Ishikawa (cell line): ENCODE data around the gene SLAMF8.
A peak's percentile ranks its signal among the peaks of the same experiment; 100 is the strongest.

Source experiments
- CEBPB ChIP-seq: IDR thresholded peaks from 2 replicates; pipeline ENCODE4 v1.6.1; 2012
- CREB1 ChIP-seq: IDR thresholded peaks from 2 replicates; pipeline ENCODE4 v1.6.1; 2012; ENCODE audit warnings: low read depth
- EGR1 ChIP-seq: IDR thresholded peaks from 2 replicates; pipeline ENCODE4 v1.6.1; 2012
- EP300 ChIP-seq: IDR thresholded peaks from 2 replicates; pipeline ENCODE4 v1.6.1; 2012; ENCODE audit warnings: borderline replicate concordance
- FOXM1 ChIP-seq: IDR thresholded peaks from 2 replicates; pipeline ENCODE4 v1.6.1; 2012; ENCODE audit warnings: low read depth, borderline replicate concordance
- NFIC ChIP-seq: IDR thresholded peaks from 2 replicates; pipeline ENCODE4 v1.6.1; 2012
- RAD21 ChIP-seq: IDR thresholded peaks from 2 replicates; pipeline ENCODE4 v1.6.1; 2012; ENCODE audit warnings: low read depth
- TAF1 ChIP-seq: IDR thresholded peaks from 2 replicates; pipeline ENCODE4 v1.6.1; 2012; ENCODE audit warnings: low read depth, mild to moderate bottlenecking
- TCF12 ChIP-seq: IDR thresholded peaks from 2 replicates; pipeline ENCODE4 v1.6.1; 2012; ENCODE audit warnings: low read depth
- TEAD4 ChIP-seq: IDR thresholded peaks from 2 replicates; pipeline ENCODE4 v1.6.1; 2012
- YY1 ChIP-seq: IDR thresholded peaks from 2 replicates; pipeline ENCODE4 v1.6.1; 2012; ENCODE audit warnings: low read depth
- ZBTB7A ChIP-seq: IDR thresholded peaks from 2 replicates; pipeline ENCODE4 v1.6.1; 2012; ENCODE audit warnings: low read depth
- TF ChIP-seq, protein P1 (sequence below): IDR thresholded peaks from 2 replicates; pipeline ENCODE4 v1.6.1; 2012
- TF ChIP-seq, protein P2 (sequence below): IDR thresholded peaks from 2 replicates; pipeline ENCODE4 v1.6.1; 2012; ENCODE audit warnings: low read depth, mild to moderate bottlenecking
- TF ChIP-seq, protein P3 (sequence below): IDR thresholded peaks from 2 replicates; pipeline ENCODE4 v1.6.1; 2012

Gene SLAMF8

DNA sequence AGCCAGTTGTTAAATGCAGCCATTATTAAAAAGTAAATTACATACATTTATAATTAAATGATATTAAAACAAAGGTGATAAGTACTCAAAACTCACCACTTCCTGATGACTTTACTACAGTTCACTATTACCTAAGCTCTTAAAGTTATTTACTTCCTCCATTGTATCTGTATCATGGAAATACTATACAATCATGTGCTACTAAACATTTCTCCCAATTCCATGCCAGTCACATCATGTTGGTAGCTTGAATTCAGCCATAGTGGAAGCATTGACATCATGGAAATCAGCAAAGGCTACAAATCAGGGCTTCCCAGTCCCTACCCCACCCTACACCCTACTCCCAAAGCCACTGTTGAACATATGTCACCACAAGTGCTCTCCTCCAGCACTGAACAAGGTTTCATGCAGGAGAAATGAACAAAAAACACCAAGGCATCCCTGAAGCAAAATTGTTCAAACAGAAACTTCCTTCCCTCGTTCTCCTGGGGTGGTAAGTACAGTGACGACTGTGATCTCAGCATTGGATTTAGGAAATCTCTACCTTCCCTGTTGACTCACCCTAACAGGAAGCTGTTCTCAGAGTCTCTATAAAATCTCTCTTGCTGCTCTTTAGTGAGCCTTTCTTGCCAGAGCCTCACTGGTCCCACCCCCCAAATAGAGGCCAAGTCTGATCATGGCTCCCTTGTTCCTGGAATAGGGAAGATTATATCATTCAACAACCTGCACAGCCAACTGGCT is 23.1 kb downstream of the SLAMF8 start:
- no peak for TF ChIP-seq ZBTB7A
- no peak for TF ChIP-seq YY1
- no peak for TF ChIP-seq TEAD4
- TF ChIP-seq FOXM1: no peak
- no peak for TF ChIP-seq NFIC

DNA sequence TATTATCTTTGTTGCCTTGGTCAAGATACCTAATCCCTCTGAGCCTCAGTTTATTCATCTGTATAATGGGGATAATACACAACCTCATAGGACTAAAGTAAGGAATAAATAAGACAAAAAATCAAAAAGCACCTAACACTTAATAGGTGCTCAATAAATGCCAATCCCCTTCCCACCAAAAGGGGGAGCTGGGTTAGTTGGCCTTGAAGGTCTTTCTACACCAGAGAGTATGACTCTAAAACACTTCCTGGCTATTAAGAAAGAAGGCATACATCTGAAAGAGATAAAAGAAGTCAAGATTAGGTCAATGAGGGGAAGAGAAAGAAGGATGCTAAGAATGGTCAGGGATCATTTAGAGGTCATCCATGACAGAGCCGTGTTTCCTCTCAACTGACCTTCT is 24.7 kb downstream of the SLAMF8 start:
- TF ChIP-seq RAD21 (no peak), NFIC (no peak), ZBTB7A (no peak), CREB1 (no peak), EP300 (no peak), FOXM1 (no peak), YY1 (no peak), TCF12 (no peak), EGR1 (no peak), TAF1 (no peak), TEAD4 (no peak)
- TF ChIP-seq, protein P1, sequence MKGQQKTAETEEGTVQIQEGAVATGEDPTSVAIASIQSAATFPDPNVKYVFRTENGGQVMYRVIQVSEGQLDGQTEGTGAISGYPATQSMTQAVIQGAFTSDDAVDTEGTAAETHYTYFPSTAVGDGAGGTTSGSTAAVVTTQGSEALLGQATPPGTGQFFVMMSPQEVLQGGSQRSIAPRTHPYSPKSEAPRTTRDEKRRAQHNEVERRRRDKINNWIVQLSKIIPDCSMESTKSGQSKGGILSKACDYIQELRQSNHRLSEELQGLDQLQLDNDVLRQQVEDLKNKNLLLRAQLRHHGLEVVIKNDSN: no peak

DNA sequence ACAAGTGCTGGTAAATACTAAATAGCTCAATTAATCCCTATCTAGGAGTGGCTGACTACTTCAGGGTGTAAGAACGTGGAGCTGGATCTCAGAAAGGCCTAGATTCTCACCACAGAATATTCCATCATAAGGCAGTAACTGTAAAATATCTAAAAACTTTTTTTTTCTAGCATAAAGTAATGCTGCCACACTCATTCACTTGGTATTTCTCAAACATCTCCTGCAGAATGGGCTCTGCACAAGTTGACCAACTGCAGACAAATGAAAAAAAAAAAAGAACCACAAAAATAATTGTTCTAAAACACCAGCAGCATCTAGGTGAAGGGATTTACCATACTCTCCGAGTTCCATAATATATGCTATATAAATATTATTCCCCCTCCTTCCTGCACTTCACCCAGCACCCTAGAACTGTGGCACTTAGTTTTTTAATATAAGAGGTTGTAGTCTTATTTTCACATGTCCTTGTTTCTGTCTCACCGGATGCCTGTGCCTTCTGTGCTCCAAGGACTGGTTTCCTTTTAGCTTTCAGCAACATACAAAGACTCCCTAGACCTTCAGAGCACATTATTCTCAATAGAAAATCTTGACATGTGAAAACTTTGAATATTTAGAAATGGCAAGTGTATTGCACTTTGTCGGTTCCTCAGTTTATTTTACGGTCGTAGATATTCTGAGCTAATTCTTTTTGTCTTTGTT is 26.9 kb downstream of the SLAMF8 start:
- TF ChIP-seq RAD21 (no peak), CEBPB (no peak), EGR1 (no peak), EP300 (no peak), TEAD4 (no peak), TCF12 (no peak), NFIC (no peak), TAF1 (no peak), YY1 (no peak), CREB1 (no peak), ZBTB7A (no peak)
- TF ChIP-seq, protein P1: no peak
- TF ChIP-seq, protein P2, sequence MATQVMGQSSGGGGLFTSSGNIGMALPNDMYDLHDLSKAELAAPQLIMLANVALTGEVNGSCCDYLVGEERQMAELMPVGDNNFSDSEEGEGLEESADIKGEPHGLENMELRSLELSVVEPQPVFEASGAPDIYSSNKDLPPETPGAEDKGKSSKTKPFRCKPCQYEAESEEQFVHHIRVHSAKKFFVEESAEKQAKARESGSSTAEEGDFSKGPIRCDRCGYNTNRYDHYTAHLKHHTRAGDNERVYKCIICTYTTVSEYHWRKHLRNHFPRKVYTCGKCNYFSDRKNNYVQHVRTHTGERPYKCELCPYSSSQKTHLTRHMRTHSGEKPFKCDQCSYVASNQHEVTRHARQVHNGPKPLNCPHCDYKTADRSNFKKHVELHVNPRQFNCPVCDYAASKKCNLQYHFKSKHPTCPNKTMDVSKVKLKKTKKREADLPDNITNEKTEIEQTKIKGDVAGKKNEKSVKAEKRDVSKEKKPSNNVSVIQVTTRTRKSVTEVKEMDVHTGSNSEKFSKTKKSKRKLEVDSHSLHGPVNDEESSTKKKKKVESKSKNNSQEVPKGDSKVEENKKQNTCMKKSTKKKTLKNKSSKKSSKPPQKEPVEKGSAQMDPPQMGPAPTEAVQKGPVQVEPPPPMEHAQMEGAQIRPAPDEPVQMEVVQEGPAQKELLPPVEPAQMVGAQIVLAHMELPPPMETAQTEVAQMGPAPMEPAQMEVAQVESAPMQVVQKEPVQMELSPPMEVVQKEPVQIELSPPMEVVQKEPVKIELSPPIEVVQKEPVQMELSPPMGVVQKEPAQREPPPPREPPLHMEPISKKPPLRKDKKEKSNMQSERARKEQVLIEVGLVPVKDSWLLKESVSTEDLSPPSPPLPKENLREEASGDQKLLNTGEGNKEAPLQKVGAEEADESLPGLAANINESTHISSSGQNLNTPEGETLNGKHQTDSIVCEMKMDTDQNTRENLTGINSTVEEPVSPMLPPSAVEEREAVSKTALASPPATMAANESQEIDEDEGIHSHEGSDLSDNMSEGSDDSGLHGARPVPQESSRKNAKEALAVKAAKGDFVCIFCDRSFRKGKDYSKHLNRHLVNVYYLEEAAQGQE: no peak
- TF ChIP-seq, protein P3, sequence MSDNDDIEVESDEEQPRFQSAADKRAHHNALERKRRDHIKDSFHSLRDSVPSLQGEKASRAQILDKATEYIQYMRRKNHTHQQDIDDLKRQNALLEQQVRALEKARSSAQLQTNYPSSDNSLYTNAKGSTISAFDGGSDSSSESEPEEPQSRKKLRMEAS: no peak

DNA sequence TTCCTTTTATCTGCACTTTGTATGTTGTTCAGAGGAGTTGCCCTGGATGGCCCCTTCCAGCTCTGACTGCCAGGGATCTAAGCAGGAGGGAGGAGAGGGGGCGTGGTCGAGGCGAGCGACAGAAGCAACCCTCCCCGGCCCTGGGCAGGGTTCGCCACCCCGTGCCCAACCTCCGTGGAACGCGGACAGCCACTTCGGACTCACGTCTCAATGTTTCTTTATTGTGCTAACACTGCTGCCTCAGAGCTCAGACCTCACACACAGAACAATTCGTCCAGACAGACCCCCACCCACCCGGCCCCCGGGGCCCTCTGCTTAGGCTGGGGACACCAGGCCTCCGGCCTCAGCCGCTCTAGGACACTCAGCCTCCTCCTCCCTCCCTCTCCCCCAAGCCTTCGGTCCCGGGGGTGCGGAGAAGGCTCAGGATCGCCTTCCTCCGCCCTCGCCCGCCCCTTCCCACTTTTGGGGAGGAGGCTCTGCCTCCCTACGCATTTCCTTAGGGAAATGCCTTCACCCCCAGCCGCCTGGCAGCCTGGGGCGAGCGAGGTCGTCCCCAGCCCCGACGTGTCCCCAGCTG is 27.5 kb downstream of the SLAMF8 start:
- no peak for TF ChIP-seq EGR1
- 0 out of 2 replicates have a peak, but pooled peaks have one; percentile 59 for TF ChIP-seq ZBTB7A

DNA sequence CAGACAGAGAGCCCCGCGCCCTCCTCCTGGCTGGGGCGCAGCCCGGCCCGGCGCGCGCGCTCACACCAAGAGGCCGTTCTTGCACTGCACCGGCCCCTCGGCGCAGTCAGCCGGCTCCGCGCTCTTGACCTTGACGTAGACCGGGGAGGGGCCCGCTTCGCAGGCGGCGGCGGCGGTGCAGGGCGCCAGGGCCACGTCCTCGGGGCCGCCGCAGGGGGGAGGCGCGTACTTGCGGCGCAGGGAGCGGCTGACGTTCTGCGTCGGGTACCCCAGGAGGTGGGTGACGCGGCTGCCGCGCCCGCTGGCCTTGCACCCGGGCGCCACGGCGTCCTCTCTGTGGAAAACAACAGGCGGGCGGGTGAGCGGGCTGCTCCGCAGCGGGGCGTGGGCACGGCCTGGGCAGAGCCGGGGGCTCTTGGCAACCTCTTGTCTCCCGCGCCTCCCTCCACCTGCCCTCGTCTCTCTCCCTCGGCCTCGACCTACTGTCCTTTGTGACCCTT is 28.1 kb downstream of the SLAMF8 start:
- TF ChIP-seq NFIC: 0 out of 2 replicates have a peak, but pooled peaks have one; percentile 20
- no peak for TF ChIP-seq RAD21
- TF ChIP-seq CEBPB: no peak
- TF ChIP-seq, protein P3: peak; percentile 49; the same call in 1 of the 2 replicates
- TF ChIP-seq YY1: 0 out of 2 replicates have a peak, but pooled peaks have one; percentile 10
- no peak; the same call in 1 of the 2 replicates for TF ChIP-seq ZBTB7A
- peak; percentile 56 for TF ChIP-seq CREB1
- TF ChIP-seq, protein P2: no peak
- no peak; the same call in 1 of the 2 replicates for TF ChIP-seq TCF12
- TF ChIP-seq, protein P1: no peak
- no peak for TF ChIP-seq FOXM1
- TF ChIP-seq EGR1: no peak
- TF ChIP-seq TAF1: peak; percentile 56
- peak; percentile 26; the same call in 1 of the 2 replicates for TF ChIP-seq EP300
- TF ChIP-seq TEAD4: no peak
